RWPE2 (cell line): Measurements from ENCODE around the gene PCDH7.

Experiments used
- ATAC-seq: fragments of 200-7000 bp; cut with Tn5 transposase; 3 replicates; pipeline ENCODE4 v1.9.1; 2021; ENCODE audit warnings: low read depth
- DNase-seq: peaks from one replicate; pipeline ENCODE4 v3.0.0-alpha.2; 2020; ENCODE audit warnings: low spot score
- H3K27ac ChIP-seq: fragments of 450-650 bp; 2 replicates; pipeline ENCODE4 v1.5.1; 2017; ENCODE audit warnings: mild to moderate bottlenecking; ENCODE audit not compliant: poor library complexity, severe bottlenecking
- H3K27me3 ChIP-seq: fragments of 250-450 bp; sonication (Bioruptor Pico); 2 replicates; pipeline ENCODE4 v1.5.1; 2021; ENCODE audit warnings: mild to moderate bottlenecking, moderate library complexity; ENCODE audit not compliant: insufficient read depth, poor library complexity, severe bottlenecking
- H3K36me3 ChIP-seq: fragments of 250-450 bp; sonication (Bioruptor Pico); 2 replicates; pipeline ENCODE4 v1.5.1; 2020; ENCODE audit warnings: low read depth, mild to moderate bottlenecking, moderate library complexity
- H3K4me1 ChIP-seq: fragments of 250-450 bp; sonication (Bioruptor Pico); 2 replicates; pipeline ENCODE4 v1.5.1; 2021; ENCODE audit warnings: mild to moderate bottlenecking, moderate library complexity; ENCODE audit not compliant: insufficient read depth, poor library complexity, severe bottlenecking
- H3K4me3 ChIP-seq: fragments of 250-450 bp; sonication (Bioruptor Pico); 2 replicates; pipeline ENCODE4 v1.5.1; 2021; ENCODE audit warnings: mild to moderate bottlenecking, moderate library complexity; ENCODE audit not compliant: severe bottlenecking
- H3K9me3 ChIP-seq: fragments of 250-450 bp; sonication (Bioruptor Pico); 2 replicates; pipeline ENCODE4 v1.5.1; 2021; ENCODE audit warnings: mild to moderate bottlenecking, moderate library complexity; ENCODE audit not compliant: severe bottlenecking
- CTCF ChIP-seq: fragments of 450-650 bp; IDR thresholded peaks from one replicate; pipeline ENCODE4 v1.5.1; 2017; ENCODE audit warnings: mild to moderate bottlenecking, moderate library complexity; ENCODE audit not compliant: poor library complexity, severe bottlenecking

PCDH7 gene

GRCh38 chr4:30765022-30765421, 44.9 kb downstream of the PCDH7 start:
- ATAC-seq, result no peak

GRCh38 chr4:30767147-30767845, 47.1 kb downstream of the PCDH7 start:
- no peaks in the 10 kb centered on the region for H3K27me3 ChIP-seq
- H3K9me3 ChIP-seq, result no peaks in the 10 kb centered on the region
- no peak for TF ChIP-seq CTCF
- H3K36me3 ChIP-seq, result no peaks in the 10 kb centered on the region
- no peak overlapping the region for H3K4me3 ChIP-seq
- H3K27ac ChIP-seq, result peak overlapping the region; percentile 92
- ATAC-seq (no peak), DNase-seq (no peak)
- H3K4me1 ChIP-seq, result peaks cover 65% of the 10 kb centered on the region

More at GRCh38 chr4:30765022-30765421, 44.9 kb downstream of the PCDH7 start:
- H3K4me3 ChIP-seq, result no peak overlapping the region
- H3K4me1 ChIP-seq, result peaks cover 52% of the 10 kb centered on the region
- H3K36me3 ChIP-seq, result no peaks in the 10 kb centered on the region
- peak overlapping the region; percentile 73 for H3K27ac ChIP-seq
- no peak for TF ChIP-seq CTCF
- H3K9me3 ChIP-seq, result no peaks in the 10 kb centered on the region
- no peak for DNase-seq
- H3K27me3 ChIP-seq, result no peaks in the 10 kb centered on the region

- no peak for TF ChIP-seq CTCF
- H3K27ac ChIP-seq, result peak overlapping the region; percentile 92
- ATAC-seq, result no peak
- H3K36me3 ChIP-seq, result no peaks in the 10 kb centered on the region
- no peak for DNase-seq
- no peak overlapping the region for H3K4me3 ChIP-seq
- H3K27me3 ChIP-seq, result no peaks in the 10 kb centered on the region
- H3K9me3 ChIP-seq, result no peaks in the 10 kb centered on the region
- peaks cover 55% of the 10 kb centered on the region for H3K4me1 ChIP-seq
Observed at GRCh38 chr4:30768277-30768676, 48.1 kb downstream of the PCDH7 start.

GRCh38 chr4:30769093-30769492, 48.9 kb downstream of the PCDH7 start:
- peak overlapping the region; percentile 92 for H3K27ac ChIP-seq
- H3K4me1 ChIP-seq, result peaks cover 47% of the 10 kb centered on the region
- H3K36me3 ChIP-seq, result no peaks in the 10 kb centered on the region

More at GRCh38 chr4:30769093-30769492, 48.9 kb downstream of the PCDH7 start:
- Histone ChIP-seq H3K4me3 (no peak overlapping the region), H3K9me3 (no peaks in the 10 kb centered on the region), H3K27me3 (no peaks in the 10 kb centered on the region)
- DNase-seq, result no peak
- no peak for TF ChIP-seq CTCF
- no peak for ATAC-seq
